Uterus (tissue), 2 donors: ENCODE data around the gene SORCS3.

Source experiments
- CTCF ChIP-seq, 4 experiments: fragments of 200-600 bp in 2 of 4; fragments of 450-650 bp in 2 of 4; sonication (generic) in 2 of 4; IDR thresholded peaks; one replicate each; pipeline ENCODE4 v1.5.1; 2016 to 2019; ENCODE audit warnings: antibody characterized with exemption in 4 of 4, mild to moderate bottlenecking in 2 of 4, moderate library complexity in 1 of 4
- POLR2A ChIP-seq, 2 donors: fragments of 450-650 bp; IDR thresholded peaks; one replicate each; pipeline ENCODE4 v1.6.1; 2016; ENCODE audit warnings: antibody characterized with exemption in 2 of 2, mild to moderate bottlenecking in 1 of 2, moderate library complexity in 1 of 2

GRCh38 chr10:105094048-105094447, 453.0 kb downstream of the SORCS3 start:
- TF ChIP-seq CTCF (IDR thresholded peaks at IDR 0.05) (no peak), POLR2A (IDR thresholded peaks at IDR 0.05) (no peak)
